Cerebellar cortex (tissue), 1 donor: Measurements from ENCODE around the gene ATP2B3.
A peak's percentile ranks its signal among the peaks of the same experiment; 100 is the strongest.

Experiments
- DNase-seq: peaks from one replicate; pipeline ENCODE4 v3.0.0-alpha.2; 2015; ENCODE audit warnings: low spot score

Gene ATP2B3

GRCh38 chrX:153490217-153490930 lies 27.1 kb upstream of the ATP2B3 start:
- DNase-seq: no peak

GRCh38 chrX:153491351-153491914 lies 26.0 kb upstream of the ATP2B3 start:
- DNase-seq: no peak

GRCh38 chrX:153491918-153492317 lies 25.5 kb upstream of the ATP2B3 start:
- no peak for DNase-seq

DNA sequence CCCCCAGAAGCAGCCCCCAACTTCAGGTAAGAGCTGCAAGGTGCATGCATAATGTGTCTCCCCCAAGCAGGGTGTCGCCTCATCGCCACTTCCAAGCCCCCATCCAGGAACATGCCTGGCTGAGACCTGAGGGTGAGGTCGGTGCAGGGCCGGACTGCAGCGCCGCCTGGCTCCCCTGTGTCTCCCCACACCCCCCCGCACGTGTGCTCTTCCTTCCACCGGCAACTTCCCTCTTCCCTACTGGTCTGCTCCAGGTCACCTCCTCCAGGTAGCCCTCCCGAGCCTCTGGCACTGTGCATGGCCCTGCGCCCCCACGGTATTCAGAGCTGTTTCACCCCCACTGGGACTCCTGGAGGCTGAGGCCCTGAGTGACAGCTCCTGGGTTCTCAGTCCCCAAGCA lies 24.9 kb upstream of the ATP2B3 start:
- DNase-seq: no peak

GRCh38 chrX:153493085-153493484 lies 24.4 kb upstream of the ATP2B3 start:
- no peak for DNase-seq

DNA sequence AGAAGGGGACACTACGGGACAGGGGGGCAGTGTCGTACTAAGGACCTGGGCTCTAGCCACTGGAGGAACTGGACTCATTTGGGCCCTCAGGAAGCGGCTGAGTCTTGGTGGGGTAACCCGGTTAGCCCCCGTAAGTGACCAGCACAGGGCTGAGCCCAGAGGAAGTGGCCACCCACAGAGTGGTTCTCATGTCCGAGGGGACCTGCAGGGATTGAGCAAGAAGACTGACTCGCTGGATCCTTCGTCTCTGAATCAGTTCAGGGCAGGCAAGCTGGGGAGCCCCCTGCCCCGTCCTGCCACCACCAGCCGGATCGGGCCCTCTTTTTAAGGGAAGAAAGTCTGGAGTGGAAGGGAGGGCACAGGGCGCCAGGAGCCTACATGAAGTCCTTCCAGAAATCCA lies 23.4 kb upstream of the ATP2B3 start:
- no peak for DNase-seq

GRCh38 chrX:153494541-153495361 lies 22.7 kb upstream of the ATP2B3 start, which contains the start of gene BGN:
Gene BGN, plus strand, starts transcription at chrX:153494980. Its CDS starts 9,652 bp downstream, at chrX:153504632.
- no peak for DNase-seq

DNA sequence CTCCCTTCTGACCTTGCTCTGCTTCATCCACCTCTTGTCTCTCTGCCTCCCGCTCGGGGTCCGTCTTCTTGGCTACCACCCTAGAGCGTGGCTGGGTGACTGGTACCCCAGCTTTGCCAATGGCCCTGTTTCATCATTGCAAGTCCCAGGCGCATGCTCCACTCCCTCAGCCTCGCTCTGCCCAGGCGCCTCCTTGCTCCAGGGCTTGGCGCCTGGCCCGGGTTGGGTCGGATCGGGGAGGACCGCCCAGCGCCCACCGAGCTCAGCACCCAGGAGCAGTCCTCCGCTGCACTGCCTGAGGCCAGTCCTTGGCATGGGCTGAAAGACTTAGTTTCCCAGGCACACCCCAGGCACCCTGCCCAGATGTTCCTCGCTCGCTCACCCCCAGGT lies 22.1 kb upstream of the ATP2B3 start:
- no peak for DNase-seq

DNA sequence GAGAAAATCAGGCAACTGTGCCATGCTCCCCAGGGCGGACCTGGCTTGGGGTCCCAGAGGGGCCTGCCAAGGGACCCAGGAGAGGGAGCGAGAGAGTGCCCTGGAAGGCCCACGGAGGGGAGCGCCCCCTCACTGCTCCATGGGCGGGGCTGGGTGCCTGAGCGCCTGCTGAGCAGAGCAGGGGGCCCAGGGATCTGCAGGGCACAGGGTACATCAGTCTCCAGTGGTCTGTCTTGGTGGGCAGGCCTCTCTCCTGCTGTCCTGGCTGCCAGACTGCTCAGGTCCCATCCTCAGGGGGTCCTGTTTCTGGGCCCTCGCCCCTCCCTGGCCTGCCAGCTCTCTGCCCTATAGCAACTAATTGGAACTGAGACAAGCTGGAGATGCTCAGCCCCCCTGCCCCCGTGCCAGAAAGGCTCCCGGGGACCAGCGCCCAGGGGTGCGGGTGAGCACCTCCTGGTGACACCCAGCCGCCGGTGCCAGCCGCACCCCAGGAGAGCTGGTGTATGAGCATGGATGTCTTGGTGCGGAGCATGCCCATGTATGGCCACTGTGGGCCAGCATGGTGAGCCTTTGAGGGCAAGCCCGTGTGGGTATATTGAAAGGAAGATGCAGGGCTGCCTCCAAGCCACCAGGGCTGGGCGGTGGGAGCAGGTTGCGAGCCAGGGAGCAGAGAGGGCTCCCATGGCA lies 21.4 kb upstream of the ATP2B3 start:
- DNase-seq: no peak

DNA sequence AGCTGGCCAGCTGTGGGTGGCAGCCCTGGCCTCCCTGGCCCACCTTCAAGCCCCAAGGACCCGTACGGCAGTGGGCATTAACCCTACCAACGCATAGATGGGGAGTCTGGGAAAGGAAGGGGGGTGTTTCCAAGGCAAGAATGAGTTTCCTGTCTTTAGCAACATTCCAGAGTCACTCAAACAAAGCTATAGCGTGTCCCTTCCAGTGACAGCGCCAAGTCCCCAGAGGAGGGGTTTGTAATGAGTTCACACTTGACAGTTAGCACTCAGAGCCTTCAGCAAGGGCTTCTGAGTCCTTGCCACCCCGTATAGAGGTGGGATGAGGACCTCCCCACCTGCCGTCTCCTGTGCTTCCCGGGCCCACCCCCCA lies 20.9 kb upstream of the ATP2B3 start:
- DNase-seq: no peak

DNA sequence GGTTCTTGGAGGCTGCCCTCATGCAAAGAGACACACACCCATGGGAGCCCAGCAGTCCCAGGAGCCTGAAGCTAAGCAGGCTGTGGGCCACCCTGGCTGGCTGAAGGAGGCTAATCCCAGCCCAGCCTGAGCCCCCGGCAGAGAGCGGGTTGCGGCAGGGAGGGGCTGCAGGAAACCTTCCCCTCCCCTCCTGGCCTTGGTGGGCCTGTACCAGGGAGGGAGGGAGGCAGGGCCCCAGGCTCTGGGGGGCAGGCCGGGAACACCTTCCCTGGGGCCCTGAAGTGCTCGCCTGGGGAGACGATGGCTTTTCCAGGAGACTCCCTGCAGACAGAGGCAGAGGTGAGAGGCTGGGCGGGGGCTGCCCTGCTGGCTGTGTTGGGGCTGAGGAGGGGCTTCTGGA lies 19.0 kb upstream of the ATP2B3 start:
- no peak for DNase-seq

DNA sequence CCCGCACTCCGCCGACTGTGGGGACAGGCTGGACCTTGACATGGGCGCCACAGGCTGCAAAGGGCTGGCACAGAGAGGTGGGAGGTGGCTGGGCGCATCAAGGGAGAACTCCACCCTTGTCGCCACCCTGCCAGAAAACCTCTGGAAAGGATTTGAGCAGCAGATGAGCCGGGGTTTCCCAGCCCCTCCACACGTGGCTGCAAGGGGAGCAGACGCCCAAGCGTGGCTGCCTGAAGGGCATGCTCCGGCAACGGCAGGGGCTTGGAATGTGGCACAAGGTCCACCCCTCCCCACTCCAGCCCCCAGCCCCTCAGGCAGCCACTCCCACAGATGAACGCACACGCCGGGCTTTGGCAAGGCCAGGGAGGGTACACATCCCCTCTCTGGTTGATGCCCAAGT lies 18.1 kb upstream of the ATP2B3 start:
- DNase-seq: no peak

GRCh38 chrX:153499876-153500275 lies 17.6 kb upstream of the ATP2B3 start:
- DNase-seq: peak; percentile 63

- no peak for DNase-seq
Observed at GRCh38 chrX:153500676-153501280, 16.7 kb upstream of the ATP2B3 start.

DNA sequence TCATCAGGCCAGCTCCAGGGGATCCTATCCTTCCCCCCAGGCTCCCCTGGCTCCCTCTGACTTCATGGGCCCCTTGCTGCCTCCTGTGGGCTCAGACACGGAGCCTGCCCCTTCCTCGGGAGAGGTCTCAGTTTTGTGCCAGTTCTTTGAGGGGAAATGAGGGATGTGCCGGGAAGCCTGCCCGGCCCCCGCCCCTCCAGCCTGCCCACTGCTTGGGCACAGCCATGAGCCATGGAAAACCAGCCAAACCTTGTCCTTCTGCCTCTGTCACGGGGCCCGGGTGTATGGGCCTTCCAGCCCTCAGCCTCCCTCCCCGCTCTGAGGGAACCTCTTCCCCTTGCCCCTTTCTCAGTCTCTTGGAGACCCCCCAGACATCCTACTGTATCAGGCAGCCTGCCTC lies 15.9 kb upstream of the ATP2B3 start:
- no peak for DNase-seq

DNA sequence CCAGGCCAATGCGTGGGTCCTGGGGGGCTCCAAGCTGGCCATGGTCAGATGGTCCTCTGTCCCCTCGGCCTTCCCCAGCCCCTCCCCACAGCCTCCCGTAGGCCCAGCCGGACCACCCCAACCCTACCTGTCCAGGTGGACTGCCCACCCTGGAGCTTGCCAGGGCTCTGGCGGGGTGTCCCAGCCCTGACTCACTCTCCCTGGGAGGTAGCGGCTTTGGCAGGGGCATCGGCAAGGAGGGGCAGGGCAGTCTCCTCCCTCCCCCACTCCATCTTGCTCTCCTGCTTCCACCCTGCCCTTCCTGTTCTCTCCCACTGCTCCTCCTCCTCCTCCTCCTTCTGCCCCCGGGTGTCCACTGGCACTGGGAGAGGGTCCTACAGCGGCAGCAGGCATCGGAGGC lies 15.3 kb upstream of the ATP2B3 start:
- no peak for DNase-seq

- DNase-seq: no peak
Observed at GRCh38 chrX:153502796-153503195, 14.6 kb upstream of the ATP2B3 start.

DNA sequence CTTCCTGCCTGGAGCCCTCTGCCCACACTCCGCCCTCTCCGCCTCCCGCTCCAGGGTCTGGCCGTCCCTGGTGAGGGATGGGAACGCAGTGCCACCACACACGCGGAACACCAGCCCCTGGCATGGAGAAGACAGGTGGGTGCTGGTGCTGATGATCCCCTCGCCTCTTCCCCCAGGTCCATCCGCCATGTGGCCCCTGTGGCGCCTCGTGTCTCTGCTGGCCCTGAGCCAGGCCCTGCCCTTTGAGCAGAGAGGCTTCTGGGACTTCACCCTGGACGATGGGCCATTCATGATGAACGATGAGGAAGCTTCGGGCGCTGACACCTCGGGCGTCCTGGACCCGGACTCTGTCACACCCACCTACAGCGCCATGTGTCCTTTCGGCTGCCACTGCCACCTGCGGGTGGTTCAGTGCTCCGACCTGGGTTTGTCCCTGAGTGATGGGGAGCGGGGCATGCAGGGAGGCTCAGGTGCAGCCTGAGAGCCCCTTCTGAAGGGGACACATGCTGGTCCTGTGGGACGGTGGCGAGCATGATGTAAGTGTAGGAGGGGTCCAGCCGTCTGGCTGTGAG lies 12.9 kb upstream of the ATP2B3 start:
- no peak for DNase-seq

GRCh38 chrX:153505361-153505760 lies 12.1 kb upstream of the ATP2B3 start:
- DNase-seq: no peak

DNA sequence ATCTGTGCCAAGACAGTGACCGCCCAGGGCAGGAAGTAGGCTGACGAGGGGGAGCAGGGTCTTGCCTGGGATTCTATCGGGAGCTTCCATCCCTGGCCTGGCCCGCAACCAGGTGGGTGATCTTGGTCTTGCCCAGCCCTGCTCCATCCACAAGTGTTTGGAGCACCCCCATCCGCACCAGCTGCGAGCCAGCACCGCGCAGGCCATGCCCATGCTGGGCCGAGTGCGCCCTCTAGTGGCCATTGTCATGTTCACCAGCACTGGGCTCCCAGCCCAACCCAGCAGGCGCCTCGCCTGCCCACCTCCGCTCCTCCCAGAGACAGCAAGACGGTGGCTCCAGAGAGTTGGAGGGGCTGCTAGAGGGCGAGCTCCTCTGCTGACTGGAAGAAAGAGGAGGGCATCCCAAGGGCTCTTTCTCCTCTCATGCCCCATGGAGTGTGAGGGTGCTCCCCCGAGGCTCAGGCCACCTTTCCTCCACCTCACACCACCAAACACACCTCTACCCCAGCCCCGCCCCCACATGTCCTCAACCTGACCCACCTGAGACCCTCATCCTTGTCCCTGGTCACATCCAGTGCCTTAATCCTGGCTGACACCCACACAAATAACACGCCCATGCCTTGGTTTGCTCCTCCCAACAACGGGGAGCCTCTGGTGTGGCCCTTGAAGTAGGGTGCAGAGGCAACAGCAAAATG lies 9.8 kb upstream of the ATP2B3 start:
- DNase-seq: peak; percentile 73

DNA sequence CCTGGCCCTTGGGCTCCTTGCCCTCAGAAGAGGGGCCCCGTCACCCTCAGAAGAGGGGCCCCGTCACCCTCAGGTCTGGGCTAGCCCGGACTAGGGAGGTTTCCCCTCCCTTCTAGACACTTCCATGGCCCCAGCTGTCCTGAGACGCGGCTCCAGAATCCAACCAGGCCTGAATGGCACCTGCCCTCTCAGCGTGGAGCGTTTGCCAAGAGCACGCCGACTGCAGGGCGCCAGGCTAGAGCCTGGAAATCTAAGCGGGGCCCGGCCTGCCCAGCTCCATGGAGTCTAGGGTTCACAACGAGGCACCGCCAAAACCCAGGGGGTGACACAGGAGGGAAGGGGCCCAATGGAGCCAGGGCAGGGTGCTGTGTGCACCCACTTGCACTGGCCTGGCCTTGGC lies 7.8 kb upstream of the ATP2B3 start:
- peak; percentile 46 for DNase-seq
